Brain microvascular endothelial cell (primary cell): ENCODE measurements around the gene NCOA5.
A peak's percentile ranks its signal among the peaks of the same experiment; 100 is the strongest.

ENCODE experiments used
- DNase-seq: peaks from one replicate; pipeline ENCODE4 v3.0.0-alpha.2; 2020
- H3K27ac ChIP-seq: fragments of 250-450 bp; sonication (Bioruptor Pico); 2 replicates; pipeline ENCODE4 v1.5.1; 2020; ENCODE audit warnings: mild to moderate bottlenecking, moderate library complexity
- H3K27me3 ChIP-seq: fragments of 250-450 bp; sonication (Bioruptor Pico); replicated peaks from 2 replicates; pipeline ENCODE4 v1.5.1; 2020; ENCODE audit warnings: mild to moderate bottlenecking
- H3K36me3 ChIP-seq: fragments of 250-450 bp; sonication (Bioruptor Pico); replicated peaks from 2 replicates; pipeline ENCODE4 v1.5.1; 2020; ENCODE audit warnings: mild to moderate bottlenecking
- H3K4me3 ChIP-seq: 2 replicates; pipeline ENCODE4 v1.5.1; 2011; ENCODE audit warnings: low read depth, mild to moderate bottlenecking, control low read depth, low read length, moderate library complexity
- in situ Hi-C: cut with HindIII; loops from 2 replicates; pipeline ENCODE4 v1.10.0; 2017; ENCODE audit warnings: low sequenced_read_pairs, low pct_ligation_motif_present
- TF ChIP-seq, protein P1 (sequence below): IDR thresholded peaks from 2 replicates; pipeline ENCODE4 v1.5.1; 2011; ENCODE audit warnings: low read depth, mild to moderate bottlenecking, moderate library complexity, low read length, control low read depth, inconsistent platforms; ENCODE audit errors: missing control alignments

NCOA5 gene

DNA sequence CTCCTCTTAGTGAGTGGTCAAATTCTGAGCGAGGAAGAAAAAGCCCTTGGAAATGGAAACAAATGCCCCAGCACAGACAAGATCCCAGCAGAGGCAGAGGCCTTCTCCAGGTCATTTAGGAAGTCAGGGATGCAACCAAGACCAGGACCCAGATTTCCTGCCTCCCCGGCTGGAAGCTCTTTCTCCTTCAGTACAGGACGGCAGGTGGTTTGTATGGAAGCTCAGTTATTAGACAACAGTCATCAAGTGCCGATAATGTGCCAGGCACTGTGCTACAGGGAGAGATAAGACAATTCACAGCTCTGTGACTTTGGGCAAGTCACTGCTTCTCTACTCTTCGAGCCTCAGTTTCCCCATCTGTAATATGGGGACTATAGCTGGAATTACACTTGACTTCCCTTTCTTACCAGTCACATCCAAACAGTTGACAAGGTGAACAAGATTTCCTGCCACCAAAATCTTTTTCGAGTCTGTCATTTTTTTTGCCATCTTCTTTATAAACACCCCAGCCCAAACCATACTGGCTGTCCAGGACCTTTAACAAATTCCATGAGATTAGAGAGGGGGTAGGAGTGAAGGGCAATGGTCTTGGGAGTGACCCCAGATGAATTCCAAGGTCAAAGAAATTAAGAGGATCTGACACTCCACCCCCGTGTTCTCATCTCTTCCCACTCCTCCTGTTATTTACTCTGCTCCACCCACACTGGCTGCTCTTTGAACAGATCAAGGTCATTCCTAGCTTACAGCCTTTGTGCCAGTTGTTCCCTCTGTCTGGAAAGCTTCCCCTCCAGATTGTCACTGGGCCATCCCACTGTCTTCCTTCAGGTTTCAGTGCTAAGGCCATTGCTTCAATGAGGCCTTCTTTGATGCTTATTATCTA, 75.0 kb downstream of the NCOA5 start:
- Histone ChIP-seq H3K27me3 (peaks cover 28% of the 10 kb centered on the region), H3K27ac (no peak overlapping the region), H3K4me3 (no peak overlapping the region), H3K36me3 (no peaks in the 10 kb centered on the region)
- TF ChIP-seq, protein P1, sequence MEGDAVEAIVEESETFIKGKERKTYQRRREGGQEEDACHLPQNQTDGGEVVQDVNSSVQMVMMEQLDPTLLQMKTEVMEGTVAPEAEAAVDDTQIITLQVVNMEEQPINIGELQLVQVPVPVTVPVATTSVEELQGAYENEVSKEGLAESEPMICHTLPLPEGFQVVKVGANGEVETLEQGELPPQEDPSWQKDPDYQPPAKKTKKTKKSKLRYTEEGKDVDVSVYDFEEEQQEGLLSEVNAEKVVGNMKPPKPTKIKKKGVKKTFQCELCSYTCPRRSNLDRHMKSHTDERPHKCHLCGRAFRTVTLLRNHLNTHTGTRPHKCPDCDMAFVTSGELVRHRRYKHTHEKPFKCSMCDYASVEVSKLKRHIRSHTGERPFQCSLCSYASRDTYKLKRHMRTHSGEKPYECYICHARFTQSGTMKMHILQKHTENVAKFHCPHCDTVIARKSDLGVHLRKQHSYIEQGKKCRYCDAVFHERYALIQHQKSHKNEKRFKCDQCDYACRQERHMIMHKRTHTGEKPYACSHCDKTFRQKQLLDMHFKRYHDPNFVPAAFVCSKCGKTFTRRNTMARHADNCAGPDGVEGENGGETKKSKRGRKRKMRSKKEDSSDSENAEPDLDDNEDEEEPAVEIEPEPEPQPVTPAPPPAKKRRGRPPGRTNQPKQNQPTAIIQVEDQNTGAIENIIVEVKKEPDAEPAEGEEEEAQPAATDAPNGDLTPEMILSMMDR = no peak
- DNase-seq = no peak
- in situ Hi-C loops = no loop called here

DNA sequence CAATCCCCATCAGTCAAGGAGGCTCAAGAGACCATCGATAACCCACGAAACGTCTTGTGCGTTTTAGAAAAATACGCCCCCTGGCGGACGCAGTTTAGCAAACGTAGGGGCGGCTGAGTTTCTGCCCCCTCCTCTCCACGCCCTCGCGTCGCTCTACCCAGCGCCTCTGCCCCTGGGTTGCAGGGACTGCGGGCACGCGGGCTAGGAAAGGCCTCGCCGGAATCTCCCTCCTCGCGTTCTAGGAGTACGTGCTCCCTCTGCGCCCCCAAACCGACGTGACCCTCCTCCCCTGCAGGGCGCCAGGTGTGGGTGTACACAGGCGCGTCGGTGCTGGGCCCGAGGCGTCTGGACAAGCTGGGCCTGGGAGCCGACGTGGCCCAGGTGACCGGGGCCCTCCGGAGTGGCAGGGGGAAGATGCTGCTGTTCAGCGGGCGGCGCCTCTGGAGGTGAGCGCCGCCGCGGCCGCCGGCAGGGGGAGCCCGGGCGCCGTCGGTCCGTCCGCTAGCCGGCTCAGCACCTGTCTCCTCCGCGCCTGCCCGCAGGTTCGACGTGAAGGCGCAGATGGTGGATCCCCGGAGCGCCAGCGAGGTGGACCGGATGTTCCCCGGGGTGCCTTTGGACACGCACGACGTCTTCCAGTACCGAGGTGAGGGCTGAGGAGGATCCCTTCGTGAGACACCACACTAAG, 75.8 kb downstream of the NCOA5 start:
- no peaks in the 10 kb centered on the region for H3K36me3 ChIP-seq
- TF ChIP-seq, protein P1 = peak; percentile 78
- H3K4me3 ChIP-seq = no peak overlapping the region
- DNase-seq = no peak
- in situ Hi-C loops = no loop called here
- H3K27ac ChIP-seq = no peak overlapping the region
- H3K27me3 ChIP-seq = peaks cover 35% of the 10 kb centered on the region

GRCh38 chr20:46013322-46013828, 76.4 kb downstream of the NCOA5 start:
- no peak for DNase-seq
- TF ChIP-seq, protein P1 = no peak
- peaks cover 35% of the 10 kb centered on the region for H3K27me3 ChIP-seq
- no peaks in the 10 kb centered on the region for H3K36me3 ChIP-seq
- in situ Hi-C loops = no loop called here
- H3K27ac ChIP-seq = no peak overlapping the region
- no peak overlapping the region for H3K4me3 ChIP-seq

DNA sequence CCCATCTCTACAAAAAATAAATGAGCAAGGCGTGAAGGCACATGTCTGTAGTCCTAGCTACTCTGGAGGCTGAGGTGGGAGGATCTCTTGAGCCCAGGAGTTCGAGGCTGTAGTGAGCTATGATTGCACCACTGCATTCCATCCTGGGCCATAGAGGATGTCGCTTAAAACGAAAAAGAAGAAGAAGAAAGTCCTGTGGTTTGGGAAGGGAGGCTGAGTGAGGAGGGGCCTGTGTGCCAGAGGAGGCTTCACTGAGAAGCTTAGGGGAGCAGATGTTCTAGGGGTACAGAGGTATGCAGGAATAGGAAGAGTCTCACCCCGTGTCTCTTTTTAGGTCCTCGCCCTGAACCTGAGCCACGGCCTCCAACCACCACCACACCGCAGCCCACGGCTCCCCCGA, 76.8 kb downstream of the NCOA5 start:
- DNase-seq = no peak
- Histone ChIP-seq H3K27me3 (peaks cover 35% of the 10 kb centered on the region), H3K36me3 (no peaks in the 10 kb centered on the region), H3K27ac (no peak overlapping the region), H3K4me3 (no peak overlapping the region)
- in situ Hi-C loops = no loop called here
- TF ChIP-seq, protein P1 = no peak

GRCh38 chr20:46011631-46012482, 77.9 kb downstream of the NCOA5 start:
- Histone ChIP-seq H3K27ac (no peak overlapping the region), H3K36me3 (no peaks in the 10 kb centered on the region), H3K4me3 (no peak overlapping the region), H3K27me3 (peaks cover 35% of the 10 kb centered on the region)
- TF ChIP-seq, protein P1 = peak; percentile 50
- DNase-seq = no peak
- in situ Hi-C loops = no loop called here
